Hepatocyte (in vitro differentiated cells): ENCODE data around the gene EGR4.

Experiments
- CTCF ChIP-seq: fragments of 200-600 bp; sonication (generic); IDR thresholded peaks from 2 replicates; pipeline ENCODE4 v1.5.1; 2016; ENCODE audit warnings: antibody characterized with exemption, mild to moderate bottlenecking; ENCODE audit not compliant: poor library complexity
- EZH2phosphoT487 ChIP-seq: fragments of 200-600 bp; sonication (generic); IDR thresholded peaks from one replicate; pipeline ENCODE4 v1.6.1; 2018; ENCODE audit warnings: antibody characterized with exemption, mild to moderate bottlenecking, low read depth, moderate library complexity; ENCODE audit not compliant: unreplicated experiment, severe bottlenecking

DNA sequence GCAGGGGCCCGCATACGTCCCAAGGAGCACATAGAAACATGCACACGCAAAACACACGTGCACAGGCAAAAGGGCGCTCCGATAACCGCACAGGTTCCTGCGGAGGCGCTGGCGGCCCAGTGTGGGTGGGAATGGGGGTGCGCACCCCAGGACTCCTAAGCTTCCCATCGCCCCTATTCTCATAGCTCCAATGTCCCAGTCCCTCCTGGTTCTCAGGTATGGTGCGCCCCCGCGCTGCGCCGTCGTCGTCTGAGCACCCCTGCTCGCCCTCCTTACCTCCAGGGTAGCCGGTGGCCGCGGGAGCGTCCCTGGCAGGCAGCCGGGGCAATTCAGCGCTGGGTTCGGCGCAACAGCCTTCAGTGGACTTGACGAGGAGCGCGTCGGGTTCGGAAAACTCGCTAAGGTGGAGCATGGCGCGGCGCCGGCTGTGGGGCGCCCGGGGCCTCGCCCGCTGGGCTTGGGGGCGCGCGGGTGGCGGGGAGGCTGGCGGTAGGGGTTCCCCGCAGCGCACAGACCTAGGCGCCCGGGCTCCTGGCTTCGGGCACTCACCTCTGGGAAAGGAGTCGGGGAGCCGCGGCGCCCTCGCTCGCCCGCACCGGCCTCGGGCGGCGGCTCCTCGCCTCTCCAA lies 328 bp downstream of the EGR4 start:
- TF ChIP-seq CTCF (no peak), EZH2phosphoT487 (peak; percentile 22)
